ENCODE data around the gene PCDHGA1. TPM values are rescaled to one million over a fixed set of nuclear protein-coding genes. Genes with fewer than 3 reads are reported as not detected.
"Not testable (repeated sequence)": the region's sequence is repeated elsewhere in the genome, so short reads cannot be mapped to it uniquely, and the experiment has no call there.

PCDHGA1 gene
- total and polyA plus RNA-seq, 2 of the 4 experiments (the other 2 are of a cell fraction) = 0.90 to 0.92 TPM

- H3K14ac ChIP-seq (replicated peaks; ENCODE audit: low read depth, low read length); H3K23ac ChIP-seq (ENCODE audit: low read depth, low read length); H3K27me3 ChIP-seq (ENCODE audit: control insufficient read depth, insufficient read depth, low read length); H4K91ac ChIP-seq (ENCODE audit: insufficient read depth, low read depth, low read length); H3K9me1 ChIP-seq (ENCODE audit: insufficient read depth, low read length); H3K18ac ChIP-seq (ENCODE audit: low read depth, low read length); H3K27ac ChIP-seq (ENCODE audit: insufficient read depth, low read length); ATAC-seq (ENCODE audit: low read depth); H4K5ac ChIP-seq (ENCODE audit: low read depth, low read length); H2BK20ac ChIP-seq (ENCODE audit: low read depth, low read length); DNase-seq; H2BK5ac ChIP-seq (ENCODE audit: low read depth, low read length, poor library complexity, severe bottlenecking); H3K4me1 ChIP-seq (ENCODE audit: control insufficient read depth, insufficient read depth, low read length); POLR2A ChIA-PET (ENCODE audit: unreplicated experiment); H3K4me2 ChIP-seq (ENCODE audit: low read depth, low read length); H2AFZ ChIP-seq (replicated peaks; ENCODE audit: low read length, poor library complexity); H3K4me3 ChIP-seq (ENCODE audit: insufficient read depth, low read depth, low read length); H3K4ac ChIP-seq (ENCODE audit: low read depth, low read length); H3K9ac ChIP-seq (ENCODE audit: low read depth, low read length); H4K8ac ChIP-seq (ENCODE audit: low read depth in 2 of 2, low read length in 2 of 2); H2AK5ac ChIP-seq (ENCODE audit: low read depth, low read length); H2AK9ac ChIP-seq (replicated peaks; ENCODE audit: low read depth, low read length, poor library complexity); H2BK120ac ChIP-seq (ENCODE audit: low read depth, low read length); H3K56ac ChIP-seq (ENCODE audit: extremely low read depth, insufficient read depth, low read length); H4K20me1 ChIP-seq (ENCODE audit: insufficient read depth, low read length); dilution Hi-C loops (cut with HindIII; ENCODE audit: low sequenced_read_pairs, unreplicated experiment); BruUV-seq (replicated peaks); H2BK15ac ChIP-seq (ENCODE audit: low read depth, low read length): not testable (repeated sequence)
- WGBS, 2 experiments (ENCODE audit: extremely low coverage in 2 of 2, insufficient read length in 1 of 2) = 49% methylated on average over 11 of the region's 46 CpGs; no CpG with 5 or more reads in 1 of the 2 experiments
- intact Hi-C loops (cut with micrococcal nuclease) (loop anchor here (5.0 kb wide), 2 partner anchors 63 to 87 kb away; partner anchors contain the start of gene PCDHGC3), in situ Hi-C loops (cut with MboI; ENCODE audit: low sequenced_read_pairs) (loop anchor here (5.0 kb wide), 1 partner anchor 148 kb away; no protein-coding TSS in a partner anchor)
- Histone ChIP-seq H3K36me3 (ENCODE audit: control insufficient read depth, insufficient read depth, low read length) (peaks cover 17% of the 10 kb centered on the region), H3K79me1 (ENCODE audit: low read depth in 1 of 2, low read length in 2 of 2) (peaks cover 11 to 16% of the 10 kb centered on the region in 2 experiments), H3K9me3 (ENCODE audit: control insufficient read depth, insufficient read depth, low read length) (peaks cover 50% of the 10 kb centered on the region)
- CTCF ChIA-PET = interaction anchor here (2.6 kb wide), 1 partner anchor 144 kb away, joined by 25 read pairs; no protein-coding TSS in a partner anchor
These were observed 84.4 kb downstream of the PCDHGA1 start for GRCh38 chr5:141414548-141415274.

GRCh38 chr5:141415275-141415618 is 84.9 kb downstream of the PCDHGA1 start:
- H3K4ac ChIP-seq (ENCODE audit: low read depth, low read length); POLR2A ChIA-PET (ENCODE audit: unreplicated experiment); H2BK120ac ChIP-seq (ENCODE audit: low read depth, low read length); H3K4me3 ChIP-seq (ENCODE audit: insufficient read depth, low read depth, low read length); H4K20me1 ChIP-seq (ENCODE audit: insufficient read depth, low read length); H2BK20ac ChIP-seq (ENCODE audit: low read depth, low read length); H3K4me2 ChIP-seq (ENCODE audit: low read depth, low read length); H2AK9ac ChIP-seq (replicated peaks; ENCODE audit: low read depth, low read length, poor library complexity); H3K27ac ChIP-seq (ENCODE audit: insufficient read depth, low read length); H4K8ac ChIP-seq (ENCODE audit: low read depth in 2 of 2, low read length in 2 of 2); H3K9ac ChIP-seq (ENCODE audit: low read depth, low read length); H2AK5ac ChIP-seq (ENCODE audit: low read depth, low read length); H2BK15ac ChIP-seq (ENCODE audit: low read depth, low read length); H3K56ac ChIP-seq (ENCODE audit: extremely low read depth, insufficient read depth, low read length); BruUV-seq (replicated peaks); H3K14ac ChIP-seq (replicated peaks; ENCODE audit: low read depth, low read length); ATAC-seq (ENCODE audit: low read depth); H2BK5ac ChIP-seq (ENCODE audit: low read depth, low read length, poor library complexity, severe bottlenecking); H3K23ac ChIP-seq (ENCODE audit: low read depth, low read length); H2AFZ ChIP-seq (replicated peaks; ENCODE audit: low read length, poor library complexity); DNase-seq; H4K91ac ChIP-seq (ENCODE audit: insufficient read depth, low read depth, low read length); CTCF ChIA-PET; dilution Hi-C loops (cut with HindIII; ENCODE audit: low sequenced_read_pairs, unreplicated experiment); H3K27me3 ChIP-seq (ENCODE audit: control insufficient read depth, insufficient read depth, low read length); H3K18ac ChIP-seq (ENCODE audit: low read depth, low read length); H3K9me1 ChIP-seq (ENCODE audit: insufficient read depth, low read length); H4K5ac ChIP-seq (ENCODE audit: low read depth, low read length); H3K4me1 ChIP-seq (ENCODE audit: control insufficient read depth, insufficient read depth, low read length): not testable (repeated sequence)
- in situ Hi-C loops (cut with MboI; ENCODE audit: low sequenced_read_pairs) (loop anchor here (5.0 kb wide), 1 partner anchor 147 kb away; no protein-coding TSS in a partner anchor), intact Hi-C loops (cut with micrococcal nuclease) (loop anchor here (5.0 kb wide), 1 partner anchor 62 kb away; the partner anchor contains the start of gene PCDHGC3)
- Histone ChIP-seq H3K36me3 (ENCODE audit: control insufficient read depth, insufficient read depth, low read length) (peaks cover 17% of the 10 kb centered on the region), H3K79me1 (ENCODE audit: low read depth in 1 of 2, low read length in 2 of 2) (peaks cover 11 to 16% of the 10 kb centered on the region in 2 experiments), H3K9me3 (ENCODE audit: control insufficient read depth, insufficient read depth, low read length) (peaks cover 48% of the 10 kb centered on the region)
- 57% methylated on average over 8 of the region's 24 CpGs; no CpG with 5 or more reads in 1 of the 2 experiments for WGBS, 2 experiments (ENCODE audit: extremely low coverage in 2 of 2, insufficient read length in 1 of 2)
